ENCODE measurements around the gene CLDN9. TPM values are rescaled to one million over a fixed set of nuclear protein-coding genes. Genes with fewer than 3 reads are reported as not detected.

The CLDN9 gene, protein sequence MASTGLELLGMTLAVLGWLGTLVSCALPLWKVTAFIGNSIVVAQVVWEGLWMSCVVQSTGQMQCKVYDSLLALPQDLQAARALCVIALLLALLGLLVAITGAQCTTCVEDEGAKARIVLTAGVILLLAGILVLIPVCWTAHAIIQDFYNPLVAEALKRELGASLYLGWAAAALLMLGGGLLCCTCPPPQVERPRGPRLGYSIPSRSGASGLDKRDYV
- 0.43 and 0.77 TPM in 2 replicates for total RNA-seq

DNA sequence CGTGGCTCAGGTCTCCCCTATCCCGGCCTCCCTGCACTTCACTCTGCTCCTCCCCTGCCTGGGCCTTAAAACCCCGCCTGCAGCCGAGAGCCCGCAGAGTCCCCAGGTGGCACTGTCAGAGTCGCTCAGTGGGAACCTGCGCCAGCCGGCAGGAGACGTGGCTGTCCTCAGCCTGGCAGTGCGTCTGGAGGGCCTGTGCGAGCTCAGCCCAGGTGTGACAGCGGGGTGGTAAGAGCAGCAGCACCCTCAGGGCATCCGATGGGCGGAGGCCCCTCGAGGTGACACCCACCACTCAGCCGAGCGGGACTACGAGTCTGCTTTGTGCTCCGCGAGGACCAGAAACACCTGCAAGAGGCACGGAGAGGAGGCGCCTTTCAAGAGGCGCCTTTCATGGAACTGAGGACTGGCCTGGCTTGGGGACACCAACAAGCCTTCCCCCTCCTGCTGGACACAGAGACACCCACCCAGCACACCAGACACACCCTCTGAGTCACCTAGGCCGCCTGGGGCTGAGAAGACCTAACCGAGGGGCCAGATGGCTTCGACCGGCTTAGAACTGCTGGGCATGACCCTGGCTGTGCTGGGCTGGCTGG, at the start of gene CLDN9:
Gene CLDN9 (plus strand): TSS at position 96 of the 593 bp plus-strand sequence. CDS start 440 bp downstream, at position 536.
- intact Hi-C loops (cut with micrococcal nuclease), result no loop called here

DNA sequence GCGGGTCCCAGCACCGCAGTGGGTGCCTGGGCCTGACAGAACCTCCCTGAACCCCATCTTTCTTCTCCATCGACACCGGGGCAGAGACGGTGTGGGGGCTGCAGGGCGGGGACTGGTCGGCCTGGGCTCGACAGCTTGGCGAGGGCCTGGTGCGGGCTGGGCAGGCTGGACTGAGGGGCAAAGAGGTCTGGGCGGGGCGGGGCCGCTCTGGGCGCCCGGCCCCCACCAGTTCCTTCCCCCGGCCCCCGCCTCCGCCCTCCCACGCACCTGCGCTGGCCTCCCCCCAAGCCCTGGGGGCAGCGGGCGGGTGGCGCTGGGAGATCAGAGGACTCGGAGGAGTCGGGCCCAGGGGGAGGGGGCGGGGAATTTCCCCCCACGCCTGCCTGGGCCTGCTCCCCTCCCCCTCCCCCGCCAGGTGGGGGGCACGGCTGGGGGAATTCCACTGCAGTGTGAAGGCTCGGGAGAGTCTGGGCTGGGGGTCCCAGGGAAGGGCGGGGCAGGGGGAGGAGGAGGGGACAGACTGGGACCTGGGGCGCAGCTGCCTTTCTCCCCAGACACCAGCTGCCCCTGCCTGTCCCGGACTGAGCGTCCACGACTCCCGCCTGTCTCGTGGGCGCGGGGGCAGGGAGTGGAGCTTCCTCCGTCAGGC, 49.5 kb upstream of the CLDN9 start:
- intact Hi-C loops (cut with micrococcal nuclease), result no loop called here

DNA sequence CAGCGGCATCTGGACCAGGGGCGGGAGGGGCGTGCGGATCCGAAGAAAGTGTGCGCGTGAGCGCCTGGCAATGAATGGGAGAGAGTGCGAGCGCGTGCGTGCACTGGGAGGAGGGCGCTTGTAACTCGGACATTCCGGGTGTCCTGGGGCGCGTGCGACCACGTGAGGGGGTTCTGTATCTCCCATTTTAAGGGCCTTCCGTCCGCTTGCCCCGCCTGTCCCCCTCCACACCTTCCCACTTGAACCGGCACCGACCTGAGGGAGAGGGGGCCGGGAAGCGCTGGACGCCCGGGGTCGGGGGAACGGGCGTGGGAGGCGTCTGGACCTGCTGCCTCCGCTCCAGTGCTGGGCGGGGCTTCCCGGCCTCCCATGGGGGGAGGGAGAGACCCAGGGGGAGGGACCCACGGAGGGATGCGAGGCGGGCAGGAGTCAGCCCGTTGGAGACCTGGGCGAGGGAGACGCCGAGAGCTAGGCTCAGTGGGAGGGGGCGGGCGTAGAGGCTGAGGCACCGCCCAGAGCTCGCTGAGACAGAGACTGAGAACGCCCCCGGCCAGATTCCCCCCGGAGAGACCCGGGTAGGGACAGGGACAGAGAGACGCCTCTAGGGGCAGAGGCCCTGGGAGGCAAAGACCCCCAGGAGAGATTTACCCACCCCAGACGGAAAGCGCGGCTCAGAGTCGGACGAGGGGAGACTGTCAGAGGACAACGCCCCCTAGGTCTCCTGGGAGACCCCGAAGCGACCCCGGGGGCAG, 48.8 kb upstream of the CLDN9 start, which contains the start of gene KREMEN2:
Gene KREMEN2 (plus strand): TSS at position 553 of the 752 bp plus-strand sequence. CDS start 246 bp downstream, outside the sequence.
- intact Hi-C loops (cut with micrococcal nuclease), result no loop called here

DNA sequence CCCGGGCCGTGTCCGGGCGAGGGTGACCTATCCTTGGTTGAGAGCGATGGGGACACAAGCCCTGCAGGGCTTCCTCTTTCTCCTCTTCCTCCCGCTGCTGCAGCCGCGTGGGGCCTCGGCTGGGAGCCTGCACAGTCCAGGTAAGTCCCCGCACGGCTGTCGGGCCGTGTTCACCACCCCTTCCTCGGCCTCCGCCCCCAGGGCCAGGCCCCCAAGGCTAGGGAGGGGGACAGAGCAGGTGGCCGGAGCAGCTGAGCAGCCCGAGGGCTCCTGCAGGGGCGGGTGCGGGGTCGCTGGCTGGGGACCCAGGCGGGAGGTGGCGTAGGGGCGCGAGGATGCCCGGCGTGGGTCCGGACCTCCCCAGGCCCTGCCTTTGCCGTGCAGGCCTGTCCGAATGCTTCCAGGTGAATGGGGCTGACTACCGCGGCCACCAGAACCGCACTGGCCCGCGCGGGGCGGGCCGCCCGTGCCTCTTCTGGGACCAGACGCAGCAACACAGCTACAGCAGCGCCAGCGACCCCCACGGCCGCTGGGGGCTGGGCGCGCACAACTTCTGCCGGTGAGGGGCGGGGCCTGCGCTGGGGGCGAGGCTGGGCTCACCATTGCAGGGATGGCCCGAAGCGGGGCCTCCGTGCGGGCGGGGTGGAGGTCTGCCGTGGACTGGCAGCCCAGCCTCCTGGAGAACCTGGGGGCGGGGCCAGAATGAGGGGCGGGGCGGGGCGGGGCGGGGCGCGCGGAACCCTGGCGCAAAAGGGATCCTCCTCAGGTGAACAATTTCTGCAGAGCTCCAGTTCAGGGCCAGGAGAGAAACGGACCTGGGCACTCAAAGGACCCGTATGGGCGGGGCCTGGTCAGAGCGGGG, 48.0 kb upstream of the CLDN9 start:
- intact Hi-C loops (cut with micrococcal nuclease), result loop anchor here (5.0 kb wide), 1 partner anchor 58 kb away; the partner anchor contains the start of genes HCFC1R1, THOC6 and TNFRSF12A

DNA sequence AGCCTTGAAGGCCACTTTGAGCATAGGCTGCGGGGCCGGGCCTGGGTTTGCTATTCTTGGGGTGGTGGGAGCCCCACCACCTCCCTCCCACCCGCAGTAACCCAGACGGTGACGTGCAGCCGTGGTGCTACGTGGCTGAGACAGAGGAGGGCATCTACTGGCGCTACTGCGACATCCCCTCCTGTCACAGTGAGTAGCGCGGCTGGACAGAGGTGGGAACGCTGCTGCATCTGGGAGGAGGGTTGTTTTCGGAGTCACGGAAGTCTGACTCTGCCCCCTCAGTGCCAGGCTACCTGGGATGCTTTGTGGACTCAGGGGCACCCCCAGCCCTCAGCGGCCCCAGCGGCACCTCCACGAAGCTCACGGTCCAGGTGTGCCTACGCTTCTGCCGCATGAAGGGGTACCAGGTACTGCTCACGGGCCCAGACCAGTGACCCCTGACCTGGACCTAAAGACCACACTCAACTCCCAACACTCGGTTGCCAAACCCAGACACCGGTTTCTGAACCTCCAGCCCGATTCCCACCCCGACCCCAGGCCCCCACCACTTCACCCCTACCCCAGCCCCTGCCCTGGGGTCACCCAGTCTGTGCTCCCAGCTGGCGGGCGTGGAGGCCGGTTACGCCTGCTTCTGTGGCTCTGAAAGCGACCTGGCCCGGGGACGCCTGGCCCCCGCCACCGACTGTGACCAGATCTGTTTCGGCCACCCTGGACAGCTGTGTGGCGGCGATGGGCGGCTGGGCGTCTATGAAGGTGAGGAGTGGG, 46.5 kb upstream of the CLDN9 start:
- intact Hi-C loops (cut with micrococcal nuclease), result loop anchor here (5.0 kb wide), 1 partner anchor 56 kb away; the partner anchor contains the start of genes HCFC1R1, THOC6 and TNFRSF12A

DNA sequence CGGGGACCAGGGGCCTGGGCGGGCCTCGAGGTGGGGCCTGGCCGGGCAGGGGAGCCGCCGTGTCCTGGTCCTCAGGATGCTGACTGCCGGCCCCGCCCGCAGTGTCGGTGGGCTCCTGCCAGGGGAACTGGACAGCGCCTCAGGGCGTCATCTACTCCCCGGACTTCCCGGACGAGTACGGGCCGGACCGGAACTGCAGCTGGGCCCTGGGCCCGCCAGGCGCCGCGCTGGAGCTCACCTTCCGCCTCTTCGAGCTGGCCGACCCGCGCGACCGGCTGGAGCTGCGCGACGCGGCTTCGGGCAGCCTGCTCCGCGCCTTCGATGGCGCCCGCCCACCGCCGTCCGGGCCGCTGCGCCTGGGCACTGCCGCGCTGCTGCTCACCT, 45.9 kb upstream of the CLDN9 start:
- intact Hi-C loops (cut with micrococcal nuclease), result loop anchor here (5.0 kb wide), 1 partner anchor 56 kb away; the partner anchor contains the start of genes HCFC1R1, THOC6 and TNFRSF12A

DNA sequence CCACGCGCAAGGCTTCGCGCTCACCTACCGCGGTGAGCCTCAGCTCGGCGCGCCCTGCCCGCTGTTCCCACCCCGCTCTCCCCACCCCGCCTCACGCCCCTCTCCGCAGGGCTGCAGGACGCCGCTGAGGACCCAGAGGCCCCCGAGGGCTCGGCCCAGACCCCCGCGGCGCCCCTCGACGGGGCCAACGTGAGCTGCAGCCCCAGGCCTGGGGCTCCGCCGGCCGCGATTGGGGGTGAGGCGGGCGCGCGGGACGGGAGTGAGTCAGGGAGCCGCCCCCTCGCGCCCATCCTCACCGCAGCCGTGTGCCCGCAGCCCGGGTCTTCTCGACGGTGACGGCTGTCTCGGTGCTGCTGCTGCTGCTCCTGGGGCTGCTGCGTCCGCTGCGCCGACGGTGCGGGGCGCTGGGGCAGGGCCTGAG, 45.5 kb upstream of the CLDN9 start:
- intact Hi-C loops (cut with micrococcal nuclease), result loop anchor here (5.0 kb wide), 1 partner anchor 55 kb away; the partner anchor contains the start of genes HCFC1R1, THOC6 and TNFRSF12A

DNA sequence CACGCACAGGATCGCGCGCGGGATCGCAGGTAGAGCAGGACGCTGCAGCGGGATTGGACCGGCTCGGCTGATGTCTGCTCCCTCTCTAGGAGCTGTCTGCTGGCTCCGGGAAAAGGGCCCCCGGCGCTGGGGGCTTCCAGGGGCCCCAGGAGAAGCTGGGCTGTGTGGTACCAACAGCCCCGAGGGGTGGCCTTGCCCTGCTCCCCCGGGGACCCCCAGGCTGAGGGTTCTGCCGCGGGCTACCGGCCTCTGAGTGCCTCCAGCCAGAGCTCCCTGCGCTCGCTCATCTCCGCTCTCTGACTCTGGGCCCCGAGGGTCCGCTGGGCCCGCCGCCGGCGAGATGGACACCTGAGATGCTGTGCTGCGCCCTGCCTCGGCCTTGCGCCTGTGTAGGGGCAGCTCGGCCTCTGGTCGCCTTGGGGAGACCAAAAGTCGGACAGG, 45.0 kb upstream of the CLDN9 start:
- intact Hi-C loops (cut with micrococcal nuclease), result loop anchor here (2.0 to 5.0 kb wide), 2 partner anchors 55 to 247 kb away; partner anchors contain the start of genes HCFC1R1, PRSS27, THOC6 and TNFRSF12A

DNA sequence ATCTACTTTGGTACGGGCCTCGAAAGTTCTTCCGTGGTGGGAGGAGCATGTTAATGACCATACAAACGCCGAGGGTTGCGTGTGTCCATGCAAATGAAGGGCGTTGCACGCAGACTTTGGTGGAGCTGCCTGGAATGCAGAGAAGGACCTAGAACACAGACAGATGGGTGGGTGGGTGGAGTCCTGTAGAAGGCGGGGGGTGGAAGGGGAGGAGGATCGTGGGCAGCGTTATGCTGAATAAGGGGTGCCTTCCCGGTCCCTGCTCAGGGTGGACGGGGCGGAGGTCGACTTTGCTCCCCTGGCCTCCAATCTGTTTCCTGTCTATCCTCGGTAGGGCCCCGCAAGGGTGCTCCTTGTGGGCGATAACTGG, 44.4 kb upstream of the CLDN9 start:
- intact Hi-C loops (cut with micrococcal nuclease), result loop anchor here (2.0 to 5.0 kb wide), 2 partner anchors 54 to 248 kb away; partner anchors contain the start of genes HCFC1R1, PRSS27, THOC6 and TNFRSF12A

DNA sequence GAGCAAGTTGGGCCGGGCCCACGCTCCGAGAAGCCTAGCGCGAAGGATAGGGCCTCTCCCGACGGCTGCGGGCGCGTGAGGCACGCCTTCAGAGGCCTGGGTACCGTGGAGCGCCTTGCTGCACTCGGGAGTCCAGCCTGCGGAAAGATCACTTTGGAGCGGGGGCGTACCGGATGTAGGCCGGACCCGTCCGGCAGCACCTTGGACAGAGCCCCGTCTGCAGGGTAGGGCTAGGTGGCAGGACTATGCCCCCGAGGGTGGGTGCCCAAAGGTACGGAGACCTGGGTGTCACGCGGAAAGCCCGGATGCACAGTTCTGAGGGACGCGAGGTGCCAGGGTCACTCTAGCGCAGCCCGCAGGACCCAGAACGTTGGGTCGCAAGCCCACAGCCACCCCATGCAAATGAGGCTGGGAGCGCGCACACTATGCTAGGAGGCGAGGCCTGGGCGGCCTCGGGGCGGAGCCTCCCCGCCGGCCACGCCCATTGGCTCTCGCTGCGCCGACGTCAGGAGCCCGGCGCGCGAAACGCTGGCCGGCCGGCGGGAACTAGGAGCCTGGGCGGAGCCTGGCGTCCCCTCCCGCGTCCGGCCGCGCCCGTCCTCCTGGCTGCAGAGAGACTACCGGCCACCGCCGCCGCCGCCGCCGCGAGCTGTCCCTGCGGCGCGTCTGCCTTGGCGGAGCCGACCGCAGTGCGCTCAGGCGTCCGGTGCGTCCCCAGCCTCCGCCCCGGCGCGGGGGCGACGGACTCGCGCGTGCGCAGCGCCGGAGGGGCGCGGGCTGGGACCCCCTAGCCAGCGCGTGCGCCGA, 43.8 kb upstream of the CLDN9 start, which contains the start of gene PAQR4:
Gene PAQR4 (plus strand): TSS at position 611 of the 807 bp plus-strand sequence. CDS start 327 bp downstream, outside the sequence.
- intact Hi-C loops (cut with micrococcal nuclease), result loop anchor here (2.0 to 5.0 kb wide), 2 partner anchors 53 to 248 kb away; partner anchors contain the start of genes HCFC1R1, PRSS27, THOC6 and TNFRSF12A

DNA sequence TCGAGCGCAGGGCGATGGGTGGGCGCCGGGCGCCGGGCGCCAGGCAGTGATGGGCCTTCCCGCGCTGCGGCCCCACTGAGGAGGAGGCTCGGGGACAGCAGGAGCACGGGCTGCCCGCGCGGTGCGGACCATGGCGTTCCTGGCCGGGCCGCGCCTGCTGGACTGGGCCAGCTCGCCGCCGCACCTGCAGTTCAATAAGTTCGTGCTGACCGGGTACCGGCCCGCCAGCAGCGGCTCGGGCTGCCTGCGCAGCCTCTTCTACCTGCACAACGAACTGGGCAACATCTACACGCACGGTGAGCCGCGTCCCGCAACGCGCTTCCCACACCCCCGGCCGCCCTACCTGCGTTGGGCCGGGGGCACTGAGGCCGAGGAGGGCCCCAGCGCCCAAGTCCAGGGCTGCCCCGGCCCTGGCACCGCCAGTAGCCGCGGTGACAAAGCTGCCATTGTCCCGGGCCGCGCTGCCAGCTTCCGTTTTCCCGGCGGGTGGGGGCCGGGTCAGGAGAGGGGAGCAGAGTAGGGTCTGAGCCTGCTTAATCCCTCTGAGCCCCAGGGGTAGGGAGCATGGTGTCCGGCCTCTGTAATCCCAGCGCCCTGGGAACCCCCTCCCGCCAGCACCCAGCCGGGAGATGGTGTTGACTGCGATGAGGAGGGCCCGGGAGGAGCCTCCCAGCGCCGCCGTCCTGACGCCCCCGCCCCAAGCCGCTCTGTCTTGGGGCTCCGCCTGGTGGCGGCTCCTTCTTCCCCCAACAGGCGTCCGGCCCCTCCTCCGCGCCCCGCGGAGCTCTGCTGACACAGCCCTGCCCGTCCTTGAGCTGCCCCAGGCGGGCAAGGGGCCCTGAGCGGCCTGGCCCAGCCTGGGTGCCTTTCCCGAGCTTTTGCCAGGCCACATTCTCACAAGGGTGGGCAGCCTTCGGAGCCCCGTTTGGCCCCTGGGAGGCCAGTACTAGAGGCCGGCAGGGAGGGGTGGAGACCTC, 42.9 kb upstream of the CLDN9 start:
- intact Hi-C loops (cut with micrococcal nuclease), result loop anchor here (1.0 to 5.0 kb wide), 3 partner anchors 10 to 249 kb away; partner anchors contain the start of genes HCFC1R1, PKMYT1, PRSS27 and THOC6

DNA sequence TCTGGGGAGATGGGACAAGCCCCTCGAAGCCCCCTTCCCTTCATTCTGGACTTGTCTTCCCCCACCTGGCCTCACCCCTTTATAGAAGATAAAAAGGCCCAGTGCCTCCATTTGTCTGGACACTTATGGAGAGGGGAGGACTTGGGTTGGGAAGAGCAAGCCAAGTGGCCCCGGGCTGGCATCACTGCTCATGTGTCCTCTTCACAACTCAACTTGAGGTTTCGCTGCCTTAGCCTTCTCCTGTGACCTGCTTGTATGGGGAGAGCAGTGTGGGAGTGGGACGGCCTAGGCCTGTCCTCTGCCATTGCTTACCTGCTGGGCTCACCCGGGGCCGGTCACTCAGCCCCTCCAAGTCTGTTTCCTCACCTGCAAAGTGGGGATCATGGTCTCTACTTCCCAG, 42.2 kb upstream of the CLDN9 start:
- intact Hi-C loops (cut with micrococcal nuclease), result loop anchor here (1.0 kb wide), 1 partner anchor 10 kb away; the partner anchor contains the start of gene PKMYT1

DNA sequence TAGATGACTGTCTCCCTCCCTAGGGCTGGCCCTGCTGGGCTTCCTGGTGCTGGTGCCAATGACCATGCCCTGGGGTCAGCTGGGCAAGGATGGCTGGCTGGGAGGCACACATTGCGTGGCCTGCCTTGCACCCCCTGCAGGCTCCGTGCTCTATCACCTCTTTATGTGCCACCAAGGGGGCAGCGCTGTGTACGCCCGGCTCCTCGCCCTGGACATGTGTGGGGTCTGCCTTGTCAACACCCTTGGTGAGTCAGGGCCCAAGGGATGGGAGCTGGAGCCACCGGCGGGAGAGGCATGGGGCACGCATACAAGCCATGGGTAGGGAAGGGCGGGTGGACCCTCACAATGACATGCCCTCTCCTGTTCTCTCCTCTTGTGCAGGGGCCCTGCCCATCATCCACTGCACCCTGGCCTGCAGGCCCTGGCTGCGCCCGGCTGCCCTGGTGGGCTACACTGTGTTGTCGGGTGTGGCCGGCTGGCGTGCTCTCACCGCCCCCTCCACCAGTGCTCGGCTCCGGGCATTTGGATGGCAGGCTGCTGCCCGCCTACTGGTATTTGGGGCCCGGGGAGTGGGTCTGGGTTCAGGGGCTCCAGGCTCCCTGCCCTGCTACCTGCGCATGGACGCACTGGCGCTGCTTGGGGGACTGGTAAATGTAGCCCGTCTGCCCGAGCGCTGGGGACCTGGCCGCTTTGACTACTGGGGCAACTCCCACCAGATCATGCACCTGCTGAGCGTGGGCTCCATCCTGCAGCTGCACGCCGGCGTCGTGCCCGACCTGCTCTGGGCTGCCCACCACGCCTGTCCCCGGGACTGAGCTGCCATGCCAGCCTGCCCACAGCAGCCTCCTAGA, 41.4 kb upstream of the CLDN9 start:
- intact Hi-C loops (cut with micrococcal nuclease), result no loop called here

DNA sequence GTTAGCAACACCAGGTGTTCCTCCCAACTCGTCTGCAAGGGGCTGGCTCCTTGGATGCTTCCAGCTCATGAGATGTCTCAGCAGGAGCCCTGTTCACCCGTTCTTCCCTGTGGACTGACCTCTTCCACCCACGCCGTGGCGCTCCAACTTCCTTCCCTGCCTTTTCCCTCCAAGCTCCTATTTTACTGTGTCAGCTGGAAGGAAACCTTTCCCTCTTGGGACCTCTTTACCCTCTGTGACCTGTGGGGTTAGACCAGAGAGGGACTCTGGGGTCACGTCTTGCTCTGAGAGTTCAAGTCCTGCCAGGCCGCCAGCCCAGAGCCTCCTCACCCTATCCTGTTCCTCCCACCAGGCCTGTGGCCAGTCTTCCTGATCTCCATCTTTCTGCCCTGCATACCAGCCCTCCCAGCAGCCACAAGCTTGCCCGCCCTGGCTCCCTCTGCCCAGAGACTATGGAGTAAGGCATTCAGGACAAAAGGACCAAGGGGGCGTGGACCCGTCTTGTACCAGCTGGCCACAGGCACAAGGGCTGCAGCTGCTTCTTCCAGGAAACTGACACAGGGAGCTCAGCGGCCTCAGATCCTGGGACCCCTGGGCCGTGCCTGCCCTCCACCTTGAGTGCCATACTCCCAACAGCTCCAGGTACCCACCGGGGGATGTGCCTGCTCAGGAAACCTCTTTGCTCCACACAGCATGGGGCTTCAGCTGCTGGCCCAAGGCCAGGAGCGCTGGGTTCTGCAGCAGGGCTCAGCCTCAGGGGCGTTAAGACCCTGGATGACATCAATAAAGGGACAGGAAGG, 40.5 kb upstream of the CLDN9 start:
- intact Hi-C loops (cut with micrococcal nuclease), result no loop called here

DNA sequence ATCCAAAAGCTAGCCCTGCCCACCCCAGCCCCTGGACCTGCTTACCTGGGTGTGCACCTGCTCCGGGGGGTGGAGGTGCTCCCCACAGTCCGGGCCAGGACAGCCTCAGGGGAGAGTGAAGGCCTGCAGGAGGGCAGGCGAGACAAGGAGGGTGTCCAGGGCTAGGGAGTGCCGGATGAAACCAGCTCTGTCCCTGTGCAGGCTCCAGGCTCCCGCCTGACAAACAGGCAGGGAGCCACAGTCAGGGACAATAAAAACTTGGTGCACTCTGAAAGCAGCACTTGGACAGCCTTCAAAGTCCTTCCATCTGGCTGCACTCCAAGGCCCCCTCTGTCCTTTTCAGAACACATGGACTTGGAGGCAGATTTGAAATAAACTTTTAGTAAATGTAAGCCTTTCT, 39.6 kb upstream of the CLDN9 start:
- intact Hi-C loops (cut with micrococcal nuclease), result no loop called here

Measured in T-helper 2 cell treated with Interferon-gamma antibody and Interleukin-4, amounts not matched to agents 100 ng/mL and 5 ng/mL, for 36 hours (primary cell).